ENCODE measurements around the gene PDE7B. TPM values are rescaled to one million over a fixed set of nuclear protein-coding genes. Genes with fewer than 3 reads are reported as not detected.

The PDE7B gene
- total RNA-seq, 1 donor from 2014 or later = 12.6 TPM

- intact Hi-C loops (cut with micrococcal nuclease) = no loop called here
- DNase-seq = no peak
- Histone ChIP-seq H3K36me3 (peaks cover 62% of the 10 kb centered on the region), H3K4me3 (no peak overlapping the region), H3K27me3 (ENCODE audit: low read depth) (no peaks in the 10 kb centered on the region), H3K9me3 (replicated peaks) (no peaks in the 10 kb centered on the region), H3K27ac (replicated peaks) (peak overlapping the region; percentile 57), H3K4me1 (peaks cover 56% of the 10 kb centered on the region)
- TF ChIP-seq CTCF (IDR thresholded peaks at IDR 0.05; ENCODE audit: borderline replicate concordance) = no peak
Observed at GRCh38 chr6:136153707-136154375, 302.3 kb downstream of the PDE7B start.

DNA sequence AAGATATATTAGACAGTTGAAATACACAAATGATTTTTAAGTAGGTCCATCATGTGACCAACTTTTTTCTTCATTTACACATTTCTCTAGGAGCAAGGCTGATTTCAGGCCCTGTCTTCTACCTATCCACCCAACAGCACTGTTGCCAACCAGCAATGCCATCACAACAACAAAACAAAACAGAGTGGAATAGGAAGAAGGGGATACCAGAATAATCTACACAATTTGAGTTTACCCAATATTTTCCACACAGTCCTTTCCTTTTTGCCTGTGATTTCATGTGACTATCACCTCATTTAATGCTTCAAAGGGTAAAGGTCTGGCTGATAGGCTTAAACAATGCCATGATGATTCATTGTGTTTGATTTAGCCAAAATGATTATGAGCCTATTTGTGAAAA lies 303.7 kb downstream of the PDE7B start:
- no peak for TF ChIP-seq CTCF (IDR thresholded peaks at IDR 0.05; ENCODE audit: borderline replicate concordance)
- Histone ChIP-seq H3K4me3 (no peak overlapping the region), H3K4me1 (peaks cover 54% of the 10 kb centered on the region), H3K27me3 (ENCODE audit: low read depth) (no peaks in the 10 kb centered on the region), H3K9me3 (replicated peaks) (no peaks in the 10 kb centered on the region), H3K36me3 (peaks cover 55% of the 10 kb centered on the region), H3K27ac (replicated peaks) (no peak overlapping the region)
- DNase-seq = no peak
- intact Hi-C loops (cut with micrococcal nuclease) = no loop called here

- DNase-seq = no peak
- H3K4me1 ChIP-seq = peaks cover 60% of the 10 kb centered on the region
- H3K36me3 ChIP-seq = peaks cover 48% of the 10 kb centered on the region
- H3K4me3 ChIP-seq = no peak overlapping the region
- H3K9me3 ChIP-seq (replicated peaks) = no peaks in the 10 kb centered on the region
- intact Hi-C loops (cut with micrococcal nuclease) = no loop called here
- H3K27ac ChIP-seq (replicated peaks) = peak overlapping the region; percentile 70
- TF ChIP-seq CTCF (IDR thresholded peaks at IDR 0.05; ENCODE audit: borderline replicate concordance) = no peak
- H3K27me3 ChIP-seq (ENCODE audit: low read depth) = no peaks in the 10 kb centered on the region
Observed at GRCh38 chr6:136157743-136158142, 306.2 kb downstream of the PDE7B start.

DNA sequence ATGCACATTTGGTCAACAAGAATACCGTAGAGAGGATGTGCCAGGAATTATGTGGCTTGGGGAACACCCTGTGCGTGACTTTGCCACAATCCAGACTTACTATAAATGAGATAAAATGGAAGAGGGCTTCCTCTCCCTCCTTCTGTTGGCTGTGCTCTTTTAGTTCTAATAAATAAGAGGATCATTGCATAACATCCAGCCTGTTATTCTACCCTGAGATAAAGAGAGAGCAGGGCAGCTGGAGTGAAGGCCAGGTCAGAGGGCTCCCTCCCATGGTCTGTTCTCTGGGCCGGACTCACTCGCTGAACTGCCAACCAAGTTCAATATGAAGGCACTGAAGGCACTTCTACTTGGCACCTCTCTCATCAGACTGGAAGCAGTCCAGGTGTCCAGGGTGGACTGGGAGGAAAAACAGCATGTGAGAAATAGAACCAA lies 306.9 kb downstream of the PDE7B start:
- no peaks in the 10 kb centered on the region for H3K27me3 ChIP-seq (ENCODE audit: low read depth)
- DNase-seq = peak; percentile 56
- TF ChIP-seq CTCF (IDR thresholded peaks at IDR 0.05; ENCODE audit: borderline replicate concordance) = peak; percentile 50
- no peak overlapping the region for H3K4me3 ChIP-seq
- peaks cover 56% of the 10 kb centered on the region for H3K4me1 ChIP-seq
- H3K9me3 ChIP-seq (replicated peaks) = no peaks in the 10 kb centered on the region
- H3K36me3 ChIP-seq = peaks cover 54% of the 10 kb centered on the region
- intact Hi-C loops (cut with micrococcal nuclease) = no loop called here
- peak overlapping the region; percentile 70 for H3K27ac ChIP-seq (replicated peaks)

GRCh38 chr6:136158971-136159370 lies 307.5 kb downstream of the PDE7B start:
- no peak for DNase-seq
- peaks cover 54% of the 10 kb centered on the region for H3K36me3 ChIP-seq
- TF ChIP-seq CTCF (IDR thresholded peaks at IDR 0.05; ENCODE audit: borderline replicate concordance) = no peak
- peak overlapping the region; percentile 70 for H3K27ac ChIP-seq (replicated peaks)
- no peak overlapping the region for H3K4me3 ChIP-seq
- no peaks in the 10 kb centered on the region for H3K9me3 ChIP-seq (replicated peaks)
- intact Hi-C loops (cut with micrococcal nuclease) = no loop called here
- peaks cover 50% of the 10 kb centered on the region for H3K4me1 ChIP-seq
- no peaks in the 10 kb centered on the region for H3K27me3 ChIP-seq (ENCODE audit: low read depth)

Measured in left ventricle myocardium inferior (tissue), 1 donor.